Measurements from ENCODE around the gene FANCM.

DNA sequence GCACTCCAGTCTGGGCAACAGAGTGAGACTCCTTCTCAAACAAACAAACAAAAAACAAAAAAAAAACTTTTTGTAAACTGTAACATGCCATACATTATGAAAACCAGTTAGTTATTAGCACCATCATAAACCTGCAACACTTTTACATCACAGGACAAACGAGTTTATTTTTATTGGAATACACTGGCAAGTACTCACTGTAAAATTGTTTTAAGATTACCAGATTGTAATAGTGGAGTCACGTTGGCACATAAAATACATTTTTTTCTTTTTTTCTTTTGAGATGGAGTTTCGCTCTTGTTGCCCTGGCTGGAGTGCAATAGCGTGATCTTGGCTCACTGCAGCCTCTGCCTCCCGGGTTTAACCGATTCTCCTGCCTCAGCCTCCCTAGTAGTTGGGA is 17.1 kb upstream of the FANCM start:
- TF ChIP-seq HNRNPH1 (optimal IDR thresholded peaks at IDR 0.05; ENCODE audit: low read depth, low read length) (no peak), PML (IDR thresholded peaks at IDR 0.05; ENCODE audit: low read length) (no peak), EZH2 (IDR thresholded peaks at IDR 0.05; ENCODE audit: borderline replicate concordance, low read depth, low read length) (no peak), ZFP36 (IDR thresholded peaks at IDR 0.05; ENCODE audit: low read depth, low read length, partially characterized antibody) (no peak), GABPA (tag; conservative IDR thresholded peaks at IDR 0.05; ENCODE audit: low read depth) (no peak), ZNF174 (CRISPR knock-in tag; IDR thresholded peaks at IDR 0.05) (no peak), POLR2A (conservative IDR thresholded peaks at IDR 0.05) (no peak)
